NCI-H748 treated with DMSO at 0.1 percent for 48 hours (cell line): ENCODE measurements around the gene UBAC2.

ENCODE experiments used
- DNase-seq: peaks from one replicate; lab custom pipeline; 2025; lab: John Stamatoyannopoulos, UW

The UBAC2 gene

DNA sequence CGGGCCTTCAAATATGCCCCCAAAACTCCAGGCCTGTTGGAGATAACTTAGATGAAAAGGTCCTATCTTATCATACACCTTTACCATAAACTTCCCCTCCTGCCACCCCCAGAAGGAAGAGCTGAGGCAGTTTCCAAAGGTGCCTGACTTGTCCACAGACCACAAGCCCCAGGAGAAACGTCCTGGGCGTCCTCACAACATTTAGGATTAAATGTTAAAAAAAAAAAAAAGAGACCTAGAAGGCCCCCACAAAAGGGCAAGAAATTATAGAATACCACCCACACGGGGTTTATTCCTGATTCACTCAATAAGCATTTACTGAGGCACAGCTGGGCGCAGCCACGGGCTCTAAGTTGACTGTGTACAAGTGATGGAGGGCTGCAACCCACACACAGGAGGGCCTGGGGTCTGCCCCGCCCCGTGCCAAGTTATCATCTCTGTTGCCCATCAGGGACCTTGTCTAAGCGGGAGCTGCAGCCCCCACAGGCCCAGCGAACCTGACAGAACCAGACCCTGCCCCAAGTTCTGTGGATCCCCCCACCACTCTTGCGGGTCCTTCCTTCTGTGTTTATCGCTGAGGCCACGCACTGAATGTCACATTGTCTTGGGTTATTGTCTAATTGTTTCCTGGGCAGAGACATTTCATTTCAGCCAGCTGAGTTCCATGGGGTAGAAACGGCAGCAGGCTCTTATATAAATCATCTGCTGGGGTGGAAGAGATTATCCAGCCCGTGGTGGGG lies 217.6 kb downstream of the UBAC2 start:
- no peak for DNase-seq

DNA sequence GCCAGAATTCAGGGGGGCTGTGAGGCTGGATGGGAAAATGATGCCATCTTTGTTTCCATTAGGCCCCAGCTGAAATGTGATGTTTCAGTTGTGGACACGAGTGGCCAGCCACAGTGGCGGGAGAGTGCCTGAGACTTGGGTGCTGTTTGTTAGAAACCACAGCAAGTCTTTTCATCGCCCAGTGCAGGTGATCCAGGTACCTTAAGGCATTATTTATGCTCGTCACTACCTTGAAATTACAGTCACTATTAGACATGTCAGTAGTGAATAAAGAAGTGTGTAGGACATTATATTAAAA lies 218.1 kb downstream of the UBAC2 start:
- DNase-seq: no peak

DNA sequence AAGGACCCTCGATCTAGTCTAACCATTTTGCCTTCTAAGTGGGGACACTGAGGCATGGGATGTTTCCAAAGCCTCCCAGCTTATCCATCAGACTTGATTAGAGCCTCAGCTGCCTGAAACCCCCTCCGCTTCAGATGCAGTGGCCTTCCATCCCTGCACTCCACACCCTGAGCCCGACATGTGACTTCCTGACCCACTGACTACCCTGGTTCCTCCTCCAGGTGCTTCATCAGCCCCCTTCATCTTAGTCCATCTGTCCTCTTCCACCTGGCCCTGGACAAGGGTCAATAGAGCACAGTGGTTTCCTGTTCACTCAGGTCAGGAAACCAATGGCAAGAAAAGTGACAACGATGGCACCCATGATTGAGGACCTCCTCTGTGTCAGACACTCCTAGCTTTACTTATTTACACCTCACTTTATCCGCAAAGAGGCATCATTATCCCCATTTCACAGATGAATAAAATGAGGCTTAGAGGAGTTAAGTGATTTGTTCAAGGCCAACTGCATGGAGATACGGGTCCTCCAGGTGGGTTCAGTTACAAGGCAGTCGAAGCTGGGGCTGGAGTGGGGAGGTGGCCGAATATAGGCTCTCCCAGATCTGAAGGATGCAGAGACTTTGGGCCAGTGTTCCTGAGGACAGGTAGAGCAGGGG lies 219.1 kb downstream of the UBAC2 start:
- no peak for DNase-seq

DNA sequence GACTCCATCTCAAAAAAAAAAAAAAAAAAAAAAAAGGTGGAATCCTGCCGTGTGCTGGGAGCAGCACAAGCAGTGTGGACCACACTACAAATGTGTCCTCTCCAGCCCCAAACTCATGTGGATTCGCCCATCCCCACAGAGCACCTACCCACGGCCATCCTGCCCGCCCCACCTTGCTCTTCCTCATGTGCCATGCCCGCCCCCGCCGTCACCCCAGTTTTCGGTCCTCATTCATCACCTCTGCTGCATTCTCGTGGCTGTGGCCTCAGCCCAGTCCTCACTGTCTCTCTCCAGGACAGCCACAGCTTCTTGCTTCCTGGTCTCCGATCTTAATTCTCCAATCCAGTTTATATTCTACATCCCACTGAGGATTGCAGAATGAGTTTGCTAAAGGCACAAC lies 220.6 kb downstream of the UBAC2 start:
- DNase-seq: no peak

DNA sequence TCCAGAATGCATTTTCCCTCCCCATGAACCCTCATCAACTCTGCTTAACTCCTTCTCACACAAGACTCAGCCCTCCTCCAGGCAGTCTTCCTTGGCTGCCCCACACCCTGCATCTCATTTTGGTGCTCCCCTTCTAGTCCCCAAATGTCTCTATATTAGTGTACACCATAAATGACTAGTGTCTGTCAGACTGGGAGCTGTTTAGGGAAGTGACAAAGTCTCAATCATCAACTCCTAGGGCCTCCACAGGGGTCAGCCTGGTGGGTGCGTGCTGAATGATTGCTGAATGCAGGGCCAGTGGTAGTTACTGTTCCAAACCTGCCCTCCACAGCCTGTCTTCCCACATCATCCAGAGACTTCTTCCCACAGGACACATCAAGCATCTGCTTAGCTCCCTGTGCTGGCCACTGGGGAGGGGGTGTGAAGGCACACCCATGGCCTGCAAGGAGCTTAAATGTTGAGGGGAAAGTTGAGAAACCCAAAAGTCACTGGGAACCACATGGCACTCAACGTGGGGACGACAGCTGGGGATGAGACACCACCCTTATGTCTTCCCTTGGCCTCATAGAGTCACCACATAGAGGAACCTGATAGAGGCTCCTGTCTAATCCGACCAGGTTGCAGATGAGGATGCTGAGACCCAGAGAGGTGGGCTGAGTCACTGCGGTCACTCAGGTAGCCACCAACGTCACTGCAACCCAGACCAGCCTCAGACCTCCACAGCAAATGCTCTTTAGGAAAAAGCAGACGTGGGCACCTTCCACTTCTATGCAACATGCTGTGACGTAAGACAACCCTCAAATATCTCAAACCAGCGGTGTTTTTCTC lies 221.3 kb downstream of the UBAC2 start:
- no peak for DNase-seq

DNA sequence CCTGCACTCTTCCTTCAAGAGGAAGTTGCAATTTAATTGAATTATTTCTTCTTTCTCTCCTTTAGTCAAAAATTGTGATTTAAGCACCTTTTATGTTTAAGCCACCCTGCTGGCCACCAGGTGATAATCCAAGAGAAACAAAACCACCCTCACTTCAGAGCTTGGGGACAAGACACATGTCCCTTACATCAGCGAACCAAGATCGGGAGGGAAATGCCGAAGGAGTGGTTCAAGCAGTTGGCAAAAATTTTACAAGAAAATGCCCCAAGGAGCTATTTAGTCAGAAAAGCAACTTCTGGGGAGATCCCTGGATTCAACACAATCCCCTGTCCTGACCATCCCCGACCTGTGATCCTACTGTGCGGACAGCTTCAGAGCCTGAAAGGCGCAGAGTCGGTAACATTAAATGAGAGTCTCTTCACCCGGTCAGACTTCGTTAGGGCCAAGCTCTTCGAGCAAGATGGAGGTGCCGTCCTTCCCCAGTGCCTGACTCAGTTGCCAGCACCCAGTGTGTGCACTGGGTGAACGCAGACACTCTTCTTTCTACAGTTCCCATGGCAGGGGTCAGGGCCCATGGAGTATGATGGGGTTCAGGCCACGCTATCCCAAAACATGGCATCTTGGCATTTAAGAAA lies 222.0 kb downstream of the UBAC2 start:
- DNase-seq: no peak

DNA sequence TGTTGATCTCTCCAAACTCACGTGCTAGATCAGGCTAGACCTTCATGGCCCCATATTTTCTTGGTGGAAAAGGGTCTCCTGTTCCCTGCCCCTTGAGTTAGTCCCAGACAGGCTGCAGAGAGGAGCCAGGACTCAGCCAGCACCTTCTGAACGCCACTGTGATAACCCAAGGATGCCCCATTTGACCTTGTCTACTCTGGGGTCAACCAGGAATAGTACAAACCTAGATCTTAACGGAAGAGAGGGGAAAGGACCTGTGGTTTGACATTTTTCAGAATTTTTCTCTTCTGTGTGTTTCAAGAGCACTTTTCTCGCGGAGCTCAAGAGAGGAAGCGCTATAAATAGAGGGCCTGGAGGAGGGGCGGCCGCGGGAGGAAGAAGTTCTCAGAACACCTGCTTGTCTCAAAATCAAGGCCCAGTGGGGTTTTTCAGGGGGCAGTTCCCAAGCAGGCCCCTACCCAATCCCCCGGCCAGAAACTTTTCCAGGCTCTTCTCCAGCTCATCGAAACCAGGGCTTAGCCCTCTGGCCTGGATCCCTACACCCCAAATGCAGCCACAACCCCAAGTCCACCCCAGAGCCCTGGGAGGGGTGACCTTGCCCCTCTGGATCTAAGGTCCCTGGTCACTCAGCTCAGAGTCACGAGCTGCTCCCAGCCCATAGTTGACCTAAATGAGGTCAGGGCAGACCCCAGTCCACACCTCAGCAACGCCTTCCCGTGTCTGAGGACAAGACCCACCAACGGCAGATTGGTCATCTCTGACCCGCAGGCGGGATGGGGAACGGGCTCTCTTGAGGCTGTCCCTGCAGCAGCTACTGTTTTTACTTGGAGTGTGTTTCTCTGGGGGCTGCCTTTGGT lies 225.1 kb downstream of the UBAC2 start:
- DNase-seq: no peak

DNA sequence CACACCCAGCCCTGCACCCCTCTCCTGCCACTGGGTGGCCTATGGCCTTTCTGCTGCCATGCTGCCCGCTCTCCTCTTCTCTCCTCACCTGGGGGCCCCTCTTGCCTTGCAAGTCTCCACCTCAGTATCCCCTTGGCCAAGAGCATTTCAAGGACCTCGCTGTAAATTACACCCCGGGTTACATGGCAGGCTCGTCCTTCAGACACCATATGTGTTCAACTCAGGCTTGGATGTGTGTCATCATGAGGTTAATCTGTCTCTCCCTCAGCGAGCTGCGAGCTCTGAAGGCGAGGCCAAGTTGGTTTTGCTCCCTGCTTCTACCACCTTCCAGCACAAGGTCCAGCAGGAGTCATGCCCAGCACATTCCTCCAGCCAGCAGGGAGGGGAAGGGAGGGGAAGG lies 225.8 kb downstream of the UBAC2 start:
- no peak for DNase-seq

DNA sequence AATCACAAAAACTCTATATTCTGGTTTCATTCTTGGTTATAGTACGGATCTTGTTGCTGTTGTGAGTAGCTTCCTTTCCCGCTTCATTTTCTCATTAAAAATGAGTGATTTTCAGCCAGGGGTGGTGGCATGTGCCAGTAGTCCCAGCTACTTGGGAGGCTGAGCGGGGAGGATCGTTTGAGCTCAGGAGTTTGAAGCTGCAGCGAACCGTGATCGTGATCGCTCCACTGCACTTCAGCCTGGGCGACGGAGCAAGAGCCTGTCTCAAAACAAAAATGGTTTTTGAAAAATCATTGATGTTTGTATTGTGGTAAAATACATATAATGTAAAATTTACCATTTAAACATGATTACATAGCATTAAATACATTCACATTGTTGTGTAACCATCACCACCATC lies 229.0 kb downstream of the UBAC2 start:
- no peak for DNase-seq

DNA sequence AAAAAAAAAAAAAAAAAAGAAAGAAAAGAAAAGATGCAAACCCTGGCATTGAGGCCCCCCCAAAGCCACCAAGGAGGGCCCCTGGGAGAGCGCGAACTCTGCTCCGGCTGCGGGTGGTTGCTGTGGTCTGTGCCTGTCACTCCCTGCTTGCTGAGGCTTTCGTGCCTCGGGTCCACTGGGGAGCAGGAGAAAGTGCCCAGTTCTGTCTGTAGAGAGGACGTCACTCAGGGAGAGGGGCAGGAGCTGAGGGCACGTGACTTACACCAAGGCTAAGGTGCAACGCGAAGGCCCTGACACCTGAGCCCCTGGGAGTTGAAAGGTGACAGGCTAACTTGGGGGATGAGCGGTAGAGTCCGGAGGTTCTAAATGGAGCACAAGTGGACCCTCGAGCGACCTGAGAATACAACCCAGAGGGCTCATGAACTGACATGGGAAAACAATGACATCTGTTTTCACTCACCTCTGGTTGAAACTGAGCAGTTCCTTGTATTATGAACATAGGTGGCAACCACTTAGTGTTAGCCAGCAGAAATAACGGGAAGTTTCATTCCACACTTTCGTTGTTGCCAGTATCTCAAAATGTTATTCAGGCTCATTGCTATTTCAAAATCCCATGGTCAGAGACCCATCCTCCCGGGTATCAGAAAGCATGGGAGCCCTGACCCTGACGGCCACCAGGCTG lies 231.4 kb downstream of the UBAC2 start:
- DNase-seq: no peak

DNA sequence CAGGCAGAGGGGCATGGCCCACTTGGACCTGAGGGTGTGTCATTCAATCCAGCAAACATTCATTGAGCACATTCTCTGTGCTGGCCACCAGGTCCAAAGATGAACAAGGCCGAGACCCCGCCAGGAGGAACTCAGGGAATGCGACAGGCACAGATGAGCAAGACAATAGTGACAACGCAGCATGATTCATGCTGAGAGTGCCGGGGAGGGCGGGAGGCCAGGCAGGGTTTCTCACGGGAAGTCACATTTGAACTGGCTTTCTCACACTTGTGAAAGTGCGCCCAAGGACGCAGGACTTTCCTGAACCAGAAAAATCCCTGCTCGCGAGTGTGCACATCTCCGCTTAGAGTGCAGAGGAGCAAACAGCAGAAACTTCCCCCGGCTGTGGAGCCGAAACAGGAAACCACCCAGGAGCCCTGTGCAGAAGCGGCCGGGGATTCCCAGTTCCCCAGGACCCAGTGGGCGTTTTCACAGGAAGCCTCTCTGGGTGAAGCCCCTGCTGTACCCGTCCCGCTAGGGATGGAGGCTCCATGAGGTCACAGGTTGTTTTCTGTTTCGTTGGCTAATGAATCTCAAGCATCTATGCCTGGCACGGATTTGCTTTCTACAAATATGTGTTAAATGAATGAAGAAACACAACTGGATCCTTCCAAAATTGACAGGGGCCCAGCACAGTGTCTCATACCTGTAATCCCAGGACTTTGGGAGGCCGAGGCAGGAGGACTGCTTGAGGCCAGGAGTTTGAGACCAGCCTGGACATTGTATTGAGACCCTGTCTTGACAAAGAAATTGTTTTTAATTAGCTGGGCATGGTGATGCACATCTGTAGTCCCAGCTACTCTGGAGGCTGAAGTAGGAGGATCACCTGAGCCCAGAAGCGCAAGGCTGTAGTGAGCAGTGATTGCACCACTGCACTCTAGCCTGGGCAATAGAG lies 232.2 kb downstream of the UBAC2 start:
- no peak for DNase-seq

DNA sequence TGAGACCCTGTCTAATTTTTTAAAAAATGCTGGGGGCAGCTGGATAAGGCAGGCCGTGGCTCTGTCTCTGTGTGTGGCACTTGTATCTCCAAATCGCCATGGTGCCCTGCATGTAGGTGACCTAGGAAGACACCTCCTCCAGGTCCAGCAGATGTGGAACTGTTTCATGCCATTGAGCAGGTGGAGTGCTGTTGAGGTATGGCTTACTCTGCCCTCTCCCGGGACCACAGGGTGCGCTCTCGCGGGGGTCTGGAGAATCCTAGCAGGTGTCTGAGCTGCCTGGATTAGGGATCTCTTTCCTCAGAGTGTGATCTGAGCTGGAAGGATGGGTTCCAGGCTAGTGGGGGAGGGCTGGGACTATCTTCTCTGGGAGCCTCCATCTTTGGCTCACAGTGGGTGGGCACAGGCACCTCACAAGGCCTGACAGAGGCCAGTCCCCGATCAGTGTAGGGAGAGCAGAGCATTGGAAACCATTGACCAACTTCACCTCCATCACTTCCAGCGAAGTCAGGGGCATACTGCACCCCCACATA lies 233.0 kb downstream of the UBAC2 start:
- no peak for DNase-seq

DNA sequence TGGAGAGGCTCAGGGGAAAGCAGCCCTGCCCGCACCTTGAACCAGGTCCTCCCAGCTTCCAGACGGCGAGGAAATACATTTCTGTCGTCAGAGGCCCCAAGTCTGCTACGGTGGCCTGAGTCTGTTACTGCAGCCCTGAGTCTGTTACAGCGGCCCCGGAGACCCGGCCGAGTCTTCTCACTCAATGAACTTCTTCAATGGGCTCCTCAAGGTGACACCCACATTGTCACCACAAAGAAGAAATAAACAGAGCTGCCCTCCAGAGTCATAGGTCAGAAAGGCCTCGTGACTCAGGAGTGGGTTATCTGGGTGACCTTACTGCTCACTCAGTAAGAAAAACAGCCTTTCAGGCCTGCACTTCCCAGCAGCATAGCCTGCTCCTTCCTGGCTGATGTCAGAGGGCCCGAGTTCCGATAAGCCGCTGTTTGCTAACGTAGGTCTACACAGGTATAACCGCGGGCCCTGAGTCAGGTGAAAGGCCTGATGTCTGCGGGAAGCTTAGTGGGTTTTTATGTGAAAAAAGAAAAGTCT lies 233.7 kb downstream of the UBAC2 start:
- no peak for DNase-seq

DNA sequence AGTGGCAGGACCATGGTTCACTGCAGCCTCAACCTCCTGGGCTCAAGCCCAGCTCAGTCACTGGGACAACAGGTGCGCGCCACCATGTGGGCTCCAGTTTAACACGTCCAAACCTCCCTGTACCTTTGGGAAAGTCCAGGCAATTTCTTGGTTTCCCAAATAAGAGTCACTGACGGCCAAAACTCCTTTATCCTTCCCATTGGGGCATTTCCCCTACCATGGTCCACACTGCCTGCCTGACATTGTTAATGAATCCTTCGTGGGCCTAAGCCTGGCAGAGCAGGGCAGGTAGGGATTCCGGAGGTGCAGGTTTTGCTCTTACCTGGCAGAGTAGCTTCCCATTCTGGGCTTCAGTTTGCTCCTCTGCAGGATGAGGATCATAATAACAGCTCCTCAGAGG lies 234.5 kb downstream of the UBAC2 start:
- no peak for DNase-seq

DNA sequence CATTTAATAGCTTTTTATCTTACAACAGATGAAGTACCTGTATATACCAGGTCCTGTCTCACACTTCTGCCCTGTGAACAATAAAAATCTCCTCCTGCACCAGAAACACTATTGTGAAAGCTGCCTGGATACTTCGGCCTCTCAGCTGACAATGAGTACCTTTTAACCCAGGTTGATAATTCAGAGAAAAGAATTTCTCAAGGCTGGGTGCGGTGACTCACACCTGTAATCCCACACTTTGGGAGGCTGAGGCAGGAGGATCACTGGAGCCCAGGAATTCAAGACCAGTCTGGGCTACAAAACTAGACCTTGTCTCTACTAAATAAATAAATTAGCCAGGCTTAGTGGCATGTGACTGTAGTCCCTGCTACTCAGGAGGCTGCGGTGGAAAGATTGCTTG lies 235.3 kb downstream of the UBAC2 start:
- no peak for DNase-seq
